HCEC 1CT (cell line): ENCODE results near the gene CD19.

Experiments used
- DNase-seq: peaks from one replicate; pipeline ENCODE4 v3.0.0-alpha.2; 2017

The CD19 gene

DNA sequence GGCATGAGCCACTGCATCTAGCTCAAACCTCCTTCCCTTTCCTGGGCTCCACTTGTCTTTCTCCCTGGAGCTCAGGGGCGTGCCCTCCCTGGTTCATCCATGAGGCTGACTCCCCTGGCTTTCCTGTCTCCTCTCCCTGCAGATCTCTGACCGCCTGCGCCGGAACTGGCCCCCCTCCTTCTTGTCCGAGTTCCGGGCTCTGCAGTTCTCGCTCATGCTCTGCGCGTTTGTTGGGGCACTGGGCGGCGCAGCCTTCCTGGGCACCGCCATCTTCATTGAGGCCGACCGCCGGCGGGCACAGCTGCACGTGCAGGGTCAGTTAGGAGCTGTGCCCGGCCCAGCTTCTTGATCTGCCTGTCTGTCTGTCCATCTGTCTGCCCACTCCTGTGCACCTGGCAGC is 51.9 kb downstream of the CD19 start:
- no peak for DNase-seq

DNA sequence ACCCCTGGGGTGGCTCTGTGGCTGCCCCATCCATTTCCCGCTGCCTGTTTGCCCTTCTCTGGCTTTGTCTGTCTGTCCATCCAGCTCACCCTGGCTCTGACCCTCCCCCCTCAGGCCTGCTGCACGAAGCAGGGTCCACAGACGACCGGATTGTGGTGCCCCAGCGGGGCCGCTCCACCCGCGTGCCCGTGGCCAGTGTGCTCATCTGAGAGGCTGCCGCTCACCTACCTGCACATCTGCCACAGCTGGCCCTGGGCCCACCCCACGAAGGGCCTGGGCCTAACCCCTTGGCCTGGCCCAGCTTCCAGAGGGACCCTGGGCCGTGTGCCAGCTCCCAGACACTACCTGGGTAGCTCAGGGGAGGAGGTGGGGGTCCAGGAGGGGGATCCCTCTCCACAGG is 52.3 kb downstream of the CD19 start:
- no peak for DNase-seq

DNA sequence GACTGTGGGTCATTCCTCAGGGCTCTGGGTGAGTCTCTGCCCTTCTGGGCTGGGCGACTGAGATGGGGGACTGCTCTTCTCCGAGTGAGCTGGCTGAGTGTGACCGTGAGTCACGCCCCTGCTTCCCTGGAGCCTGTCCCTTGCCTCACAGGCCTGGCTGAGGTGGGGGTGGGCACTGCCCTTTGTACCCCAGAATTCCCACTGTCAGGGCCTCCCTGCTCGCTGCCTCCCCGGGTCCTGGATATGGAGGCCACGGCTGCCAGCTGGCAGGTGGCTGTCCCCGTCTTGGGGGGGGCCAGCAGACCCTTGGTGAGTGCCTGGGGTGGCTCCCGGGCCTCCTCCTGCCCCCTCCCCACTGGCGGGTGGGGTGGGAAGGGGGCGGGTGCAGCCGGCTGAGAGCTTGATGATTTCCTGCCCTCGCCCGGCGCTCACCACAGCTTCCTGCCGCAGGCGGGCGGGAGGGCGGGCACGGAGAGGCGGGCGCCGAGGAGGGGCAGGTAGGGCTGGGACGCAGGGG is 52.9 kb downstream of the CD19 start, which contains the start of gene LAT:
LAT (plus strand) TSS at position 434 of the 517 bp plus-strand sequence. CDS start 366 bp downstream, outside the sequence.
- DNase-seq = no peak

DNA sequence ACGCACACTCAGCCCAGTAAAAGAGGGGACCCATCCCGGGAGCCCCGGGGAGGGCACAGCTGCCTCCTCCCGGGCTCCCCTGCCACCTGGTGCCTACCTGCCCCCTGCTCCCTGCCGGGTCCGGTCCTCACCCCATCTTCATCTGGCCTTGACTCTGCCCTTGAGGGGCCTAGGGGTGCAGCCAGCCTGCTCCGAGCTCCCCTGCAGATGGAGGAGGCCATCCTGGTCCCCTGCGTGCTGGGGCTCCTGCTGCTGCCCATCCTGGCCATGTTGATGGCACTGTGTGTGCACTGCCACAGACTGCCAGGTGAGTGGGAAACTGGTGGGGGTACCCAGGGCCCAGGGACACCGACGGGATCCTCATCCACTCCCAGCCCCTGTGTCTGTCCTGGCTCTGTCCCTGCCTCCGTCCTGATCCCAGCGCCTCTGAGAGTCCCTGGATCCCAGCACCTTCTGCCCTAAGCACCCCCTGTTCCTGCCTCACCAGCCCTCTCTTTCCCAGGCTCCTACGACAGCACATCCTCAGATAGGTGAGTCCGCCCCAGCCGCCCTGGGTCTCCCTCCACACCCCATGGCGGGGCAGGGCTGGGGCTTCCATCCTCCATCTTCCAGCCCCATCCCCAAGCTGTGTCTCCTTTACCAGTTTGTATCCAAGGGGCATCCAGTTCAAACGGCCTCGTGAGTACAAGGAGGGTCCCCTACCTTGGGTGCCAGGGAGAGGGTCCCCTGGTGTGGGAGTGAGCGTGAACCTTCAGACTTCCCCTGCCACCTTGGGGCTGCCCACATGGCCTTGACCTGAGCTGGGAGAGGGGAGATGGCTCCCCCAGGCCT is 53.7 kb downstream of the CD19 start:
- no peak for DNase-seq

DNA sequence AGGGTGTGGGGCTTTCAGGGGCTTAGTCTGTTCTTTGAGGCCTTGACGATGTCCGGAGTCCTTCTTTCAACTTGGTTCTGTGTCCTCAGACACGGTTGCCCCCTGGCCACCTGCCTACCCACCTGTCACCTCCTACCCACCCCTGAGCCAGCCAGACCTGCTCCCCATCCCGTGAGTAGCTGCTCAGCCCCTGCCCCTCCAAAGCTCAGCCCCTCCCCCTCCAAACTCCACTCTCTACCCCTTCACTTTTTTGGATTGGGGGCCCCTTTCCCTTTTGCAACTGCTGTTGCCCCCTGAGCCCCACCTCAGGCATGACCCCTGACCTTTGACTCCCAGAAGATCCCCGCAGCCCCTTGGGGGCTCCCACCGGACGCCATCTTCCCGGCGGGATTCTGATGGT is 54.3 kb downstream of the CD19 start:
- DNase-seq = no peak

DNA sequence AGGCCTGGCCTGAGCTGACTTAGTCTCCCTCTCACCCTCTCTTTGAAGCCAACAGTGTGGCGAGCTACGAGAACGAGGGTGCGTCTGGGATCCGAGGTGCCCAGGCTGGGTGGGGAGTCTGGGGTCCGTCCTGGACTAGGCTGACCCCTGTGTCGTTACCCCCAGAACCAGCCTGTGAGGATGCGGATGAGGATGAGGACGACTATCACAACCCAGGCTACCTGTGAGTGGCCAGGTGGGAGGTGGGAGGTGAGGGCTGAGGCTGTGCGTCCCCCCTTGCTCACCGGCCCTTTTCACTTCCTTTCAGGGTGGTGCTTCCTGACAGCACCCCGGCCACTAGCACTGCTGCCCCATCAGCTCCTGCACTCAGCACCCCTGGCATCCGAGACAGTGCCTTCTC is 54.7 kb downstream of the CD19 start:
- no peak for DNase-seq

DNA sequence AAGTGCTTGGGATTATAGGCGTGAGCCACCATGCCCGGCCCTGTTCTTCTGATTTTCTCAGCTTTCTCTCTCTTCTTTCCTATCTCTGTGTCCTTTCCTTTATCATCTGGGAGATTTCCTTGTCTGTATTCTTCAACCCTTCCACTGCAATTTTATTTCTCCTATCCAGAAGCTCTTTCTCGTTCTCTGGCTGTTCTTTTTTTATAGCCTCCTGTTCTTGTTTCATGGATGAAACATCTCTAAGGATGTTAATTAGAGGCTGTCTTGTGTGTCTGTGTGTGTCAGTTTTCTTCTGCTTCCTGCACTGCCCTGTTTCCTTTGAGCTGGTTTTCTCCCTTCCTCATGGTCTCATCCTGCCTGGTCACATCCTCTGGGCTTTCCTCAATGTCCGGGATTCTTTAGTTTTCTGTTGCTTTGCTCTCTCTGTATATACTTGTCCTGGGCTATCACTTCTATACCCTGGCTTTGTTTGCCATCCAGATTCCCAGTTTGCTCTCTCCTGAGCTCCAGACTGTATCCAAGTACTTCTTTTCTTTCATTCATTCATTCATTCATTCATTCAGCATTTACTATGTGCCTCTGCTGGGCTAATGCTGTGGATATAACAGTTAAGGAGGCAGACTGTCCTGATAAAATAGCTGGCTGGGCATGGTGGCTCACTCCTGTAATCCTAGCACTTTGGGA is 55.5 kb downstream of the CD19 start:
- DNase-seq = no peak
